Hepatocyte (in vitro differentiated cells): ENCODE data around the gene FLT3LG. TPM values are rescaled to one million over a fixed set of nuclear protein-coding genes. Genes with fewer than 3 reads are reported as not detected.

ENCODE experiments used
- DNase-seq: peaks from one replicate; pipeline ENCODE4 v3.0.0-alpha.2; 2016; ENCODE audit warnings: low spot score
- H2AFZ ChIP-seq: fragments of 200-600 bp; sonication (generic); 2 replicates; pipeline ENCODE4 v1.6.0; 2016; ENCODE audit warnings: antibody characterized with exemption, mild to moderate bottlenecking
- H3K27ac ChIP-seq: fragments of 200-600 bp; sonication (generic); 2 replicates; pipeline ENCODE4 v1.5.1; 2016; ENCODE audit warnings: mild to moderate bottlenecking
- H3K27me3 ChIP-seq: fragments of 200-600 bp; sonication (generic); 2 replicates; pipeline ENCODE4 v1.6.1; 2016
- H3K36me3 ChIP-seq: fragments of 200-600 bp; sonication (generic); replicated peaks from 2 replicates; pipeline ENCODE4 v1.5.1; 2016; ENCODE audit warnings: low read depth; ENCODE audit not compliant: insufficient read depth
- H3K4me1 ChIP-seq: fragments of 200-600 bp; sonication (generic); 2 replicates; pipeline ENCODE4 v1.5.1; 2016; ENCODE audit warnings: mild to moderate bottlenecking, moderate library complexity; ENCODE audit not compliant: insufficient read depth
- H3K4me2 ChIP-seq: fragments of 200-600 bp; sonication (generic); 2 replicates; pipeline ENCODE4 v1.6.0; 2016
- H3K4me3 ChIP-seq: fragments of 200-600 bp; sonication (generic); 2 replicates; pipeline ENCODE4 v1.5.1; 2016; ENCODE audit warnings: mild to moderate bottlenecking
- H3K79me2 ChIP-seq: fragments of 200-600 bp; sonication (generic); 2 replicates; pipeline ENCODE4 v1.6.0; 2017; ENCODE audit warnings: mild to moderate bottlenecking
- H3K9me2 ChIP-seq: fragments of 200-600 bp; sonication (generic); replicated peaks from 2 replicates; pipeline ENCODE4 v1.6.0; 2017; ENCODE audit warnings: mild to moderate bottlenecking; ENCODE audit not compliant: insufficient read depth
- H3K9me3 ChIP-seq: fragments of 200-600 bp; sonication (generic); 2 replicates; pipeline ENCODE4 v1.5.1; 2016; ENCODE audit warnings: low read depth, mild to moderate bottlenecking
- H4K20me1 ChIP-seq: fragments of 200-600 bp; sonication (generic); 2 replicates; pipeline ENCODE4 v1.6.0; 2016; ENCODE audit warnings: mild to moderate bottlenecking; ENCODE audit not compliant: insufficient read depth, poor library complexity, severe bottlenecking
- EZH2 ChIP-seq: fragments of 200-600 bp; sonication (generic); IDR thresholded peaks from 2 replicates; pipeline ENCODE4 v1.6.1; 2016; ENCODE audit warnings: antibody characterized with exemption, mild to moderate bottlenecking, borderline replicate concordance
- EZH2phosphoT487 ChIP-seq: fragments of 200-600 bp; sonication (generic); IDR thresholded peaks from one replicate; pipeline ENCODE4 v1.6.1; 2018; ENCODE audit warnings: antibody characterized with exemption, mild to moderate bottlenecking, low read depth, moderate library complexity; ENCODE audit not compliant: unreplicated experiment, severe bottlenecking
- WGBS: methylation state at CpG from one replicate; pipeline ENCODE4 v1.1.6; 2016; ENCODE audit warnings: low lambda C conversion rate; ENCODE audit errors: missing lambda C conversion rate; 5-methylcytosine and 5-hydroxymethylcytosine counted together
- polyA plus RNA-seq: library from polyadenylated mRNA; unstranded; fragments of >200 nt; fragmentation: Nextera tagmentation; extraction: Ambion mirVana; gene quantifications from 2 replicates; pipeline ENCODE4 v1.2.1, GENCODE V29; 2016
- total RNA-seq: library from RNA; depleted of rRNA; stranded (reverse); fragments of >200 nt; gene quantifications from 2 replicates; pipeline ENCODE4 v1.2.3, GENCODE V29; 2014
- TF ChIP-seq, protein P1 (sequence below): fragments of 200-600 bp; sonication (generic); IDR thresholded peaks from 2 replicates; pipeline ENCODE4 v1.5.1; 2016; ENCODE audit warnings: antibody characterized with exemption, mild to moderate bottlenecking; ENCODE audit not compliant: poor library complexity

The FLT3LG gene
- total and polyA plus RNA-seq, 2 experiments from 2014 or later = 1.3 to 2.8 TPM

GRCh38 chr19:49432141-49433073 lies 41.6 kb upstream of the FLT3LG start:
- H3K9me3 ChIP-seq = no peaks in the 10 kb centered on the region
- 19% methylated on average over 57 of the region's 63 CpGs for WGBS
- no peak for DNase-seq
- no peak overlapping the region for H2AFZ ChIP-seq
- H3K79me2 ChIP-seq = no peaks in the 10 kb centered on the region
- H3K4me3 ChIP-seq = no peak overlapping the region
- no peak overlapping the region for H3K27ac ChIP-seq
- H3K36me3 ChIP-seq = no peaks in the 10 kb centered on the region
- no peaks in the 10 kb centered on the region for H4K20me1 ChIP-seq
- H3K27me3 ChIP-seq = peaks cover 99% of the 10 kb centered on the region
- peaks cover 7% of the 10 kb centered on the region for H3K4me1 ChIP-seq
- H3K4me2 ChIP-seq = no peak overlapping the region
- H3K9me2 ChIP-seq = no peaks in the 10 kb centered on the region
- TF ChIP-seq, protein P1, sequence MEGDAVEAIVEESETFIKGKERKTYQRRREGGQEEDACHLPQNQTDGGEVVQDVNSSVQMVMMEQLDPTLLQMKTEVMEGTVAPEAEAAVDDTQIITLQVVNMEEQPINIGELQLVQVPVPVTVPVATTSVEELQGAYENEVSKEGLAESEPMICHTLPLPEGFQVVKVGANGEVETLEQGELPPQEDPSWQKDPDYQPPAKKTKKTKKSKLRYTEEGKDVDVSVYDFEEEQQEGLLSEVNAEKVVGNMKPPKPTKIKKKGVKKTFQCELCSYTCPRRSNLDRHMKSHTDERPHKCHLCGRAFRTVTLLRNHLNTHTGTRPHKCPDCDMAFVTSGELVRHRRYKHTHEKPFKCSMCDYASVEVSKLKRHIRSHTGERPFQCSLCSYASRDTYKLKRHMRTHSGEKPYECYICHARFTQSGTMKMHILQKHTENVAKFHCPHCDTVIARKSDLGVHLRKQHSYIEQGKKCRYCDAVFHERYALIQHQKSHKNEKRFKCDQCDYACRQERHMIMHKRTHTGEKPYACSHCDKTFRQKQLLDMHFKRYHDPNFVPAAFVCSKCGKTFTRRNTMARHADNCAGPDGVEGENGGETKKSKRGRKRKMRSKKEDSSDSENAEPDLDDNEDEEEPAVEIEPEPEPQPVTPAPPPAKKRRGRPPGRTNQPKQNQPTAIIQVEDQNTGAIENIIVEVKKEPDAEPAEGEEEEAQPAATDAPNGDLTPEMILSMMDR = no peak
- peak; percentile 45 for TF ChIP-seq EZH2phosphoT487
- peak; percentile 93 for TF ChIP-seq EZH2

DNA sequence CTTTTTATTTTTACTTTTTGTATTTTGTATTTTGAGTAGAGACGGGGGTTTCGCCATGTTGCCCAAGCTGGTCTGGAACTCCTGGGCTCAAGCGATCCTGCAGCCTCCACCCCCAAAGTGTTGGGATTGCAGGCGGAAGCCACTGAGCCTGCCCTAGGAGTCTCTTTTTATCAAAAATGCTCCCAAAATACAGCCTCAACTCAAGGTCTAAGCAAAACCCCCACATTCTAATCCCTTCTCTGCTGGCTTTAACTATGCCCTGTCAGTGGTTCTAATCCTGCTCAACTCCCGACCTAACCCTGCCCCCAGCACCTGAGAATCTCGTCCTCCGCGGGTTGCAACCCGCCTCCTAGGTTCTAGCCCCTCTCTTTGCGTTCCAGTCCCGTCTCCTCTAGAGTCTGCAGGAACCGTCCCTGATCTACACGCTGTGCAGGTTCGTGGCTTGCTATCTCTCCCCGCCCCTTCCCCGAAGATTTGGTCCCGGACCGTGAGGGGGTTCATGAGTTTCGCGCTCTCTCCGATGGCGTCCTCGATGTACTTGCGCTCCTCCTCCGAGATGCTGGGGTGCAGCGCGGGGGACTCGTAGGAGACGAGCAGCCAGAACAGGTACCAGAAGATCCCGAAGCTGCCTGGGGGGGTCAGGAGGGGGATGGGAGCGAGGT lies 40.6 kb upstream of the FLT3LG start:
- TF ChIP-seq EZH2 (no peak), EZH2phosphoT487 (no peak)
- TF ChIP-seq, protein P1 = no peak
- peaks cover 99% of the 10 kb centered on the region for H3K27me3 ChIP-seq
- no peak overlapping the region for H3K27ac ChIP-seq
- no peak overlapping the region for H3K4me3 ChIP-seq
- no peak overlapping the region for H3K4me2 ChIP-seq
- no peaks in the 10 kb centered on the region for H4K20me1 ChIP-seq
- no peaks in the 10 kb centered on the region for H3K9me2 ChIP-seq
- no peaks in the 10 kb centered on the region for H3K79me2 ChIP-seq
- no peaks in the 10 kb centered on the region for H3K9me3 ChIP-seq
- no peaks in the 10 kb centered on the region for H3K36me3 ChIP-seq
- H3K4me1 ChIP-seq = no peaks in the 10 kb centered on the region
- 81% methylated on average over 27 of the region's 31 CpGs for WGBS
- no peak for DNase-seq
- no peak overlapping the region for H2AFZ ChIP-seq

- H3K79me2 ChIP-seq = no peaks in the 10 kb centered on the region
- H3K36me3 ChIP-seq = no peaks in the 10 kb centered on the region
- no peak for DNase-seq
- TF ChIP-seq EZH2phosphoT487 = no peak
- TF ChIP-seq EZH2 = no peak
- no peaks in the 10 kb centered on the region for H3K9me3 ChIP-seq
- no peak overlapping the region for H3K27ac ChIP-seq
- H3K4me2 ChIP-seq = no peak overlapping the region
- H3K9me2 ChIP-seq = no peaks in the 10 kb centered on the region
- H4K20me1 ChIP-seq = no peaks in the 10 kb centered on the region
- WGBS = 92% methylated on average over 18 of the region's 18 CpGs
- no peaks in the 10 kb centered on the region for H3K4me1 ChIP-seq
- H3K27me3 ChIP-seq = peaks cover 100% of the 10 kb centered on the region
- H2AFZ ChIP-seq = no peak overlapping the region
- no peak overlapping the region for H3K4me3 ChIP-seq
Measured at GRCh38 chr19:49434907-49435583, 39.0 kb upstream of the FLT3LG start.
